OCI-LY7 (cell line): Measurements from ENCODE around the gene CDX1.

Experiments
- EZH2phosphoT487 ChIP-seq: fragments of 200-600 bp; sonication (generic); IDR thresholded peaks from 2 replicates; pipeline ENCODE4 v1.6.1; 2018; ENCODE audit warnings: low read depth, borderline replicate concordance, mild to moderate bottlenecking, mixed run types, antibody characterized with exemption, low read length, moderate library complexity, mixed read lengths
- TF ChIP-seq, protein P1 (sequence below): fragments of 200-600 bp; sonication (generic); conservative IDR thresholded peaks from 2 replicates; pipeline ENCODE4 v1.5.1; 2014; ENCODE audit warnings: mild to moderate bottlenecking, antibody characterized with exemption, low read length, moderate library complexity, mixed read lengths

DNA sequence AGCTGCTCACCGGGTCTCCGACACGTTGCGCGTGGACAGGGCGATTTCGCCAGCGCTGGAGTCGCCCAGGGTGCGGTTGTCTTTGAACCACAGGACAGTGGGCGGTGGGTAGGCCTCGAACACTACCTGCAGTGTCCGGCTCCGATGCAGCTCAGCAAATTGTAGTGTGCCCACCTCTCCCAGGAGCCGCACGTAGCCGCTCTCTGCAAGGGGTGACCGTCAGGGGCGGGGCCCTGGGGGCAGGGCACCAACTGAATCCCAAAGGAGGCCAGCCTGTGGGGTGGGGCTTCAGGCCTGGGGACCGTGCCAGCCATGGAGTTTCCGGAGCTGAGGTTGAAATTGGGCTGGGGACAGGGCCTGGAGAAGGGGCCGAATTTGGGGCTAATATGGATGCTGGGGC lies 33.8 kb upstream of the CDX1 start:
- TF ChIP-seq, protein P1, sequence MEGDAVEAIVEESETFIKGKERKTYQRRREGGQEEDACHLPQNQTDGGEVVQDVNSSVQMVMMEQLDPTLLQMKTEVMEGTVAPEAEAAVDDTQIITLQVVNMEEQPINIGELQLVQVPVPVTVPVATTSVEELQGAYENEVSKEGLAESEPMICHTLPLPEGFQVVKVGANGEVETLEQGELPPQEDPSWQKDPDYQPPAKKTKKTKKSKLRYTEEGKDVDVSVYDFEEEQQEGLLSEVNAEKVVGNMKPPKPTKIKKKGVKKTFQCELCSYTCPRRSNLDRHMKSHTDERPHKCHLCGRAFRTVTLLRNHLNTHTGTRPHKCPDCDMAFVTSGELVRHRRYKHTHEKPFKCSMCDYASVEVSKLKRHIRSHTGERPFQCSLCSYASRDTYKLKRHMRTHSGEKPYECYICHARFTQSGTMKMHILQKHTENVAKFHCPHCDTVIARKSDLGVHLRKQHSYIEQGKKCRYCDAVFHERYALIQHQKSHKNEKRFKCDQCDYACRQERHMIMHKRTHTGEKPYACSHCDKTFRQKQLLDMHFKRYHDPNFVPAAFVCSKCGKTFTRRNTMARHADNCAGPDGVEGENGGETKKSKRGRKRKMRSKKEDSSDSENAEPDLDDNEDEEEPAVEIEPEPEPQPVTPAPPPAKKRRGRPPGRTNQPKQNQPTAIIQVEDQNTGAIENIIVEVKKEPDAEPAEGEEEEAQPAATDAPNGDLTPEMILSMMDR, result no peak
- TF ChIP-seq EZH2phosphoT487, result no peak
